NCI-H526 treated with DMSO at 0.1 percent for 48 hours (cell line): ENCODE data around the gene ZPBP2.

ENCODE experiments used
- DNase-seq: peaks from one replicate; lab custom pipeline; 2025; lab: John Stamatoyannopoulos, UW

Gene ZPBP2

DNA sequence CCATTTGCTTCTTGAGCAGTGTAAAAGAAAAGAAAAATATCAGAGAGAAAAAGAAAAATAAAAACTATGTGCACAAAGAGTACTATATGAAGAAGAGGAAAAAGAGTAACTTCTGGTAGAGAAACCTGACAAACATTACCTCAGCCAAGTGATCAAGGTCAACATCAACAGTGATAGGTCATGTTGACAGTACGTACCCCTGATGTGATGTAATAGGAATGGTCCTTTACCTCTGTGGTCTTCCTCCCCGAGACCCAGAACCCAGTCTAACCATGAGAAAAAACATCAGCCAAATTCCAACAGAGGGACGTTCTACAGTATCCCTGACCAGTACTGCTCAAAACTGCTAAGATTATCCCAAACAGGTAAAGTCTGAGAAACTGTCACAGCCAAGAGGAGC is 46.0 kb downstream of the ZPBP2 start:
- no peak for DNase-seq

DNA sequence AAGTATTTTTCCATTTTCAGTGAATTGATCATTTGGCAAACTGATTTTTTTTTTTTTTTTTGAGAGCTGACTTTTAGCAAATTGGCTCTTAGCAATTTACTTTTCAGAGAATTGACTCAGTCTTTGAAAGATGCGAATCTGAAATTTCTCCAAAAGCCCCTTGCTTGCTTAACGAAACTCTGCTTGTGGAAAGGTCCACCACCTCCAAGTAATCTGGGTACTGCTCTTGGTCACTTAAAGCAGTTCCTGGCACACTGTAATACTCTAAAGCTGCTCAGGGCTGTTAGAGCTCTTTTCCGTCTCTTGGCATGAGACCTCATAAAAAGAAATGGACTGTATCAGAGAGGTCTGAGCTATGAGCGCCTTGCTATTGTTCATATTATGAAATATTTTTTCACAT is 47.6 kb downstream of the ZPBP2 start:
- no peak for DNase-seq

GRCh38 chr17:39916918-39917317 is 48.9 kb downstream of the ZPBP2 start:
- no peak for DNase-seq

GRCh38 chr17:39919087-39919683 is 51.2 kb downstream of the ZPBP2 start:
- no peak for DNase-seq

GRCh38 chr17:39920218-39921210 is 52.5 kb downstream of the ZPBP2 start:
- DNase-seq: no peak

DNA sequence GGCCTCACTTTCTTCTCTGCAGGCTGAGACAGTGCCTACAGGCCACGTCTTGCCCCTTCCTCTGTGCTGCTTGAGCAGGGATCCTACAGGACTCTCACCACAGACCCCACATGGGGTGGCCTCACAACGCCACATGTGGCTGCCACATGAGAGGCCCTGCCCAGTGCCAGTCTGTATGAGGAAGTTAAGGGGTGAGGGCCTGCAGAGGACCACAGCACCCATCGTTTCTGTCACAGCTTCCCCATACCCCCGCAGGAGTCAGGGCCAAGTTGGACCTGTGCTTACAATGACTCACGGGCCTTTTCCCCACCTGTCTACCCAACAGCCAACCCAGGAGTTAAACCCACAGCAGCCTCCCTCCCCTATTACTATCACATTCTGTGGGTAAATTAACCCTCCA is 53.3 kb downstream of the ZPBP2 start:
- no peak for DNase-seq

GRCh38 chr17:39922006-39922405 is 54.0 kb downstream of the ZPBP2 start:
- no peak for DNase-seq

GRCh38 chr17:39923230-39923629 is 55.2 kb downstream of the ZPBP2 start:
- DNase-seq: no peak

- no peak for DNase-seq
These were observed 56.1 kb downstream of the ZPBP2 start for GRCh38 chr17:39923836-39924690.

DNA sequence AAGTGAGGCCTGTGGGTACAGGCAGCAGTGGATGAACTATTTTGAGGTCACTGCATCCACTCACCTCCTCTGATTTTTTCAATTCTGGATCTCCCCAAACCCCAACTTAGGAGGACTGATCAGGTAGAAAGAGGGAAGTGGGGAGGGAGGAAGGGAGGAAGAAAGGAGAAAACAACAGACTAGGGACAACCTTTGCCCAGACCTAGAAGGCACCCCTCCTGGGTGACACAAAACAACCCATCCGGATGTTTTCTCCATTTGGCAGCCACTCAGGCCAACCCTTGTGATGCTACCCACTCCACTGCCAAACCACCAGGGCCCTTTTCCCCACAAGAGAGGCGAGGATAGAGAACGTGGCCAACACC is 56.7 kb downstream of the ZPBP2 start:
- DNase-seq: no peak

- no peak for DNase-seq
These were observed 57.5 kb downstream of the ZPBP2 start for GRCh38 chr17:39925282-39926134.

- no peak for DNase-seq
These were observed 58.2 kb downstream of the ZPBP2 start for GRCh38 chr17:39926135-39926587.

GRCh38 chr17:39926588-39927100 is 58.6 kb downstream of the ZPBP2 start:
- no peak for DNase-seq
